Muscle of back (tissue), 11 donors: ENCODE results near the gene METAP2. TPM values are rescaled to one million over a fixed set of nuclear protein-coding genes. Genes with fewer than 3 reads are reported as not detected.
"Not testable (repeated sequence)": the region's sequence is repeated elsewhere in the genome, so short reads cannot be mapped to it uniquely, and the experiment has no call there.

Experiments
- DNase-seq, 3 donors: peaks; one replicate each; pipeline versions ENCODE4 v3.0.0 to v3.0.0-alpha.2; 2013
- polyA plus RNA-seq, 10 donors: library from polyadenylated mRNA; unstranded; fragments of 120-200 nt; gene quantifications; one replicate each; pipeline ENCODE4 v1.2.1, GENCODE V29; 2013; ENCODE audit not compliant: insufficient read length in 10 of 10

METAP2 gene
- polyA plus RNA-seq, 10 donors, result 101 to 136 (median 113) TPM

DNA sequence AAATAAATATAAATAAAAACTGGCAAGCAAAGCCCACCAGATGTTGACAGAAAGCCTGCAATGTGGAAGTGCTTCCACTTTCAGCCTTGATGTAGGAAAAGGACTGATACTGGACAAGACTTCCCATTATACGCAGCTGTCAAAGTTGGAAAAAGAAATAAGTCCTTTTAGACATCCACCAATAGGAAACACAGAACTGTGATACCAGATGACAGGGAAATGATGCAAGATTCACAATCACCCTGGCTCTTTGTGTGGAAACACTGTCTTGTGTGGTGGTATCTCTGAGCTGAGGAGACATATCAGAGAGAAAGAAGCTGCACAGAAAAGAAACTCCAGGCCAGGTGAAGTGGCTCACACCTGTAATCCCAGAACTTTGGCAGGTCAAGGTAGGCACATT is 13.8 kb upstream of the METAP2 start:
- DNase-seq, result no peak

DNA sequence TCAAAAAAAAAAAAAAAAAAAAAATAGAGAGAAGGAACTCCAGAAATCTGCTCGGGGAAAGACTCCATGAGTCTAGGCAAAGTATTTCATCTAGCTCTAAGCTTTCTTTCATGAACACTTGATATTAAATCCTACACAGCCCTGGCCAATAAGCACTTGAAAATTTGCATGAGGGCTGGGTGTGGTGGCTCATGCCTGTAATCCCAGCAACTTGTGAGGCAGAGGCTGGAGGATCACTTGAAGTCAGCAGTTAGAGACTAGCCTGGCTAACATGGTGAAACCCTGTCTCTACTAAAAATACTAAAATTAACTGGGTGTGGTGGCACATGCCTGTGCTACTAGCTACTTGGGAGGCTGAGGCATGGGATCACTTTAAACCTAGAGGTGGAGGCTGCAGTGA is 13.1 kb upstream of the METAP2 start:
- no peak for DNase-seq

DNA sequence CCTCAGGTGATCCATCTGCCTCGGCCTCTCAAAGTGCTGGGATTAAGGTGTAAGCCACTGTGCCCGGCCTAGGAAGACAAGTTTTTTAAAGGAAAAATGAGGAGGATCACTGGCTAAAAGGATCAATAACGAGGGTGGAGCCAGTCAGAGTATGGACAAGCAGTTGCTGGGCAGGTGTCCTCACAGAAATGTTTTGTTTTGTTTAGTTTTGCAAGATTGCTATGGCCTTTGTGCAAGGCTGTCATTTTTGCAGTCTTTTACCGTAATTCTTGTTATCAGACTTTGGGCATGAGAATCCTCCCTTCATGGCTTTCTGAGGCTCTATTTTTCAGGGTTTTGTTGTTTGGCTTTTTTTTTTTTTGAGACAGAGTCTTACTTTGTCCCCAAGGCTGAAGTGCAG is 11.9 kb upstream of the METAP2 start:
- DNase-seq, result no peak

DNA sequence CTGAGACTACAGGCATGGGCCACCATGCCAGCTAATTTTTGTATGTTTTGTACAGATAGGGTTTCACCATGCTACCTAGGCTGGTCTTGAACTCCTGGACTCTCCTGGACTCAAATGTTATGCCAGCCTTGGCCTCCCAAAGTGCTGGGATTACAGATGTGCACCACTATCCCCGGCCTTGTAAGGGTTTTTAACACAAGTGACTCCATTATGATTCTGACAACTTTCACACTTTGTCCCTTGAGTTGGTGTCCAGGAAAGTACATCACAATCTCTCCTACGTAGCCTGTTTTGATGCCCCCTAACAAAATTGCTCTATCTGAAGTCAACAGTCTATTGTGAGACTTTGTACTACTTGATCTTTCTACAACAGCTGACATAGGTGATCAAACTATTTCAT is 11.4 kb upstream of the METAP2 start:
- no peak for DNase-seq

DNA sequence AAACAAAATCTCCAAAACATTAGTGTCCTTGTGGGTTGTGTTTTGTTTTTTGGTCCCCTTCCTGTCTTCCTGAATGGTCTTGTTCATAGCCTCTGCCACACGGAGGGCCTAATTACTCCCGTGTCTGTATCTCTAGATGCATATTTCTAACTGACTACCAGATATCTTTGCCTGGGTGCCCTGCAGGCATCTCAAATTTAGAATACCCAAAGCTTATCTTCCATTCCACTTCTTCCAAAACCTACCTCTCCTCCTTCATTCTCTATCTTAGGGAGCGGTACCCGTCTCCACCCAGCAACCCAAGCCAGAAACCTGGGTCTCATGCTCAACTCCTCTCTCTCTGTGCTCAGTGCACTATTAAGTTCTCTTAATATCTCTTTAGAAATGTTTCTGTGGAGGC is 10.9 kb upstream of the METAP2 start:
- DNase-seq, result no peak

DNA sequence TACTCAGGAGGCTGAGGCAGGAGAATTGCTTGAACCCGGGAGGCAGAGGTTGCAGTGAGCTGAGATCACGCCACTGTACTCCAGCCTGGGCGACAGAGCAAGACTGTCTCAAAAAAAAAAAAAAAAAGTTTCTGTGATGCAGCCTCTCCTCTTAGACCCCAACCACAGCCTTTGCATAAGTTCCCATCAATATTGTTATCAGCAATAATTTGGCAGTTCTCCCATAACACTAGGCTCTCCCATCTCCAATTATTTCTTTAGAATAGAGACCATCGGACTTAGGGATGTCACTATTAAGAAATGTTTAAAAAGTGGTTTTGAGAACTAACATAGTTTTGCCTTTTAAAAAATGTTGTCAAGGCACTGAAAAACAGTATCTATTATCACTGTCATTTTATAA is 10.2 kb upstream of the METAP2 start:
- not testable (repeated sequence) for DNase-seq

DNA sequence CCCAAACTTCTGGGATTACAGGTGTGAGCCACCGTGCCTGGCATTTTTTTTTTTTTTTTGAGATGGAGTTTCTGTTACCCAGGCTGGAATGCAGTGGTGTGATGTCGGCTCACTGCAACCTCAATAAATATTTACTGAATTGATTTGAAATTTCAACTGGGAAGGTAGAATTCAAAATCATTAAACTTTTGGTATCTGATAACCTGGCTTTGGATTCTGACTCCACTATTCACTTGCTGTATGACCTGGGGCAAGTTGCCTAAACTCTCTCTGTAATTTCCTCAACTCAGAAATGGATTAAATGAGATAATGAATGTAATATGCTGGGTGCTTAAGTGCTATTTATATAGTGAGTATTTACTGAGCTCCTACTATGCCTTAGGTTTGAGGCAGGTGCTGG is 8.7 kb upstream of the METAP2 start:
- no peak for DNase-seq

DNA sequence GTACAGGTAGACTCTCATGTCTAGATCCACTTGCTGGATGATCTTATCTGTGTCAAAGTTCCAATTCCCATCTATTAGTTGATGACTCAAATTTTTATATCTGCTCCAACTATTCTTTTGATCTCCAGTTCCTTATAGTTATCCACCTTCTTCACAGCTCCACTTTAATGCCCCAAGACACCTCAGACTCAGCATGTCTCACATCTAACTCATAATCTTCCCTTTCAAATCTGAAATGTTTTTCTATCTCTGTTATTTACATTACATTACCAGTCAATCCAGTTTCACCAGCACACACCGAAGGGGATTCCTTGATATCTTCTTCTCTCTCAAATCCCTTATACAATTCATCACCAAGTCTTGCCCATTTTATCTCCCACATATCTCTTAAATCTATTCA is 3.7 kb upstream of the METAP2 start:
- no peak for DNase-seq

DNA sequence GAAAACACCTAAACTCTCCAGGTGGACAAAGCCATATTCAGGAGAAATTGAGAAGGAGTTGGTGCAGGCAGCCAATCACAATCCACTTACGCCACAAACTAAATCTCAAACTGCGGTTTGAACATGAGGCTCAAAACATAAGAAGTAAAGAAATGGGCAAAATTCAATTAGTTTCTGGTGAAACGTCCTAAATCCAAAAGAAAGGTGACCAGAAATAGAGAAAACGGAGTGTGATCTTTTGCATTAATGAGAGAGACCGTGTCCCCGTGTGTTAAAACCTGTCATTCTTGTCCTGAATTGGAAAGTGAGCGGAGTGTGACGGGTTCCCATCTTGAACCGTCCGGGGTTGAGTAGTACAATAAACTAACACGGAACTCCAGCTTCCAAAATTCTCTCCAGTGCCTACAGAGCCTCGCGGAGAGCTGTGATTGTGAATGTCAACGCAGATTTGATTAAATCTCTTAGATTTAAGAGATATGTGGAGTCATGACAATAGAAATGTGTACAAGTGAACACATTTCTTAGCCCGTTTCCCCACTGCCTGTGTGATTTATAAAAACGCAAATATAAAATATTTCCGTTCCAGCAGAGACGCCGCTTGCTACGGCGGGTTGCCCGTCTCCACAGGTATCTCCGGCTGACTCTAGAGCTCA is 595 bp upstream of the METAP2 start:
- DNase-seq, result peak; percentile 62 to 88 (median 62)

DNA sequence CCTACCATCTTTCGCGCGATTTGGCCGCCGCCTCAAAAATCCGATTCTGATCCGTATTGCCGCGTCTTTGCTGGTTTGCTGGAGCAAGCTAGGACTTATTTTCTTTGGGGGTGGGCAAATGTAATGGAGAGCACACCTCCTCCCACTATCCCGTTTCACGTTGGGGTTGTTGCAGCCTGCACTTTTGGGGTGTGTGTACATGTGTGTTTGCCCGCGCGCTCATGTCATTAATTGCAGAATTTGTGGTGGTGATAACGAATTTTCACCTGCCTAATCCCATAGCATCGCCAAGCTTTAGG is 657 bp downstream of the METAP2 start:
- DNase-seq, result peak in 1 of 3 donors; percentile 10

DNA sequence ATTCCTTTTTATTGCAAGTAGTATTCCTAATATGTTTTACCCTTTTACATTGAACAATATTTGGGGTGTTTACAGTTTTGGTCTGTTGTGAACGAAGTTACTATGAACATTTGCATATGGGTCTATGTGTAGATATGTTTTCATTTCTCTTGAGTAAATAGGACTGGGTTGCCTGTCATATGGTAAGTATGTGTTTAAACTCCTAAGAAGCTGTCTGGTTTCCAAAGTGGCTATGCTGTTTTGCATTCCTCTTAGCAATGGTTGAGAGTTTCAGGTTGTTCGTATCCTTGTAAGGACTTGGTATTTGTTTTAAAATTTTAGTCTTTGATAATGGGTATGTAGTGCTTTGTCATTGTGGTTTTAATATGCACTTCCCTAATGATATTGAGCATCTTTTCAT is 6.3 kb downstream of the METAP2 start:
- DNase-seq, result no peak

DNA sequence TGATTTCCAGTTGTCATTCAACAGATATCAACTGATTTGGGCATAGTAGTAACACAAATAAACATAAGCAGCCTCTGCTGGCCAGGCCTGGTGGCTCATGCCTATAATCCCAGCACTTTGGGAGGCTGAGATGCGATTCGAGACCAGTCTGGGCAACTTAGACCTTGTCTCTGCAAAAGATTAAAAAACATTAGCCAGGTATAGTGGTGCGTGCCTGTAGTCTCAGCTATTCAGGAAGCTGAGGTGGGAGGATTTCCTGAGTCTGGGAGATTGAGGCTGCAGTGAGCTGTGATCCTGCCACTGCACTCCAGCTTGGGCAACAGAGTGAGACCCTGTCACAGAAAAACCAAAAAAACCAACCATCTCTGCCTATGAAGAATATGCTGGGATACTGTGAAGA is 7.1 kb downstream of the METAP2 start:
- DNase-seq, result no peak

DNA sequence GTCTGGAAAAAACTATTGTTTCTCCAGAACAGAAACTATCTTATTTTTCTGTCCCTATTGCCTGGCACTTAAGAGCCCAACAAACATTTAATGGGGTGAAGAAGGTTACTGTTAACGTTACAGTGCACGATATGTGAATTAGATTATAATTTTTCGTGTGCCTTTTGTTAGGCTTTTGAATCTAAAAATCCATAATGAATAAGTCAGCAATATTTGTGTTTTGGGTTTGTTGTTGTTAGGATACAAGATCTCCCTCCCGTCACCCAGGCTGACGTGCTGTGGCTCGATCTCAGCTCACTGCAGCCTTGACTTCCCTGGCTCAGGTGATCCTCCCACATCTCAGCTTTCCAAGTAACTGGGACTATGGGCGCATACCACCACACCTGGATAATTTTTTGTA is 7.9 kb downstream of the METAP2 start:
- DNase-seq, result no peak

DNA sequence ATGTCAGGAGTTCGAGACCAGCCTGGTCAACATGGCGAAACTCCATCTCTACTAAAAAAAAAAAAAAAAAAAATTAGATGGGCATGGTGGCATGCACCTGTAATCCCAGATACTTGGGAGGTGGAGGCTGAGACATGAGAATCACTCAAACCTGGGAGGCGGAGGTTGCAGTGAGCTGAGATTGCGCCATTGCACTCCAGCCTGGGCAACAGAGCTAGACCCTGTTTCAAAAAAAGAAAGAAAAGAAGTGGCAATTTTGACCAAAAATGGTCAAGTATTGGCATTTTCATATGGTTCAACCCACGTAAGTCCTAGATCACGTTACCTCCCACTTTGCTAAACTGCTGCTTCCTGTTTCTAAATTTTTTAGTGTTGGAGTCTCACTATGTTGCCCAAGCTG is 8.6 kb downstream of the METAP2 start:
- DNase-seq, result not testable (repeated sequence)

DNA sequence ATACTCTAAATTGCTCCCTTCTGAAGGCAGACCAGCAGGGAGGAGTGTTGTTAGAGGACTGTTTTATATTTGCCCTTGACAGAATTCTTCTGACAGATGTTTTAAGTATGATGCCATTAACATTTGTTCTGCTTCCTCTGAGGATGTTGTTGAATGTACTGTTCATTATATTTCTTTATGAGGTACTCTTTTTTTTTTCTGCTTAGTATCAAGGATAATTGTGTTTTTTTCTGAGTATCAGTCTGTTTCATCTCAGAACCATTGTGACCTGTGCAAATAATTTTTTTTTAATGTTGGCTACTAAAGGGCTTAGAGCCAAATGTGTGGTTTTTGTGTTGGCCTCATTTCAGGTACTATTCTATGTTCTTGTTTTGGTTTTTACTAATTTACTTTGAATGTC is 10.6 kb downstream of the METAP2 start:
- DNase-seq, result no peak

DNA sequence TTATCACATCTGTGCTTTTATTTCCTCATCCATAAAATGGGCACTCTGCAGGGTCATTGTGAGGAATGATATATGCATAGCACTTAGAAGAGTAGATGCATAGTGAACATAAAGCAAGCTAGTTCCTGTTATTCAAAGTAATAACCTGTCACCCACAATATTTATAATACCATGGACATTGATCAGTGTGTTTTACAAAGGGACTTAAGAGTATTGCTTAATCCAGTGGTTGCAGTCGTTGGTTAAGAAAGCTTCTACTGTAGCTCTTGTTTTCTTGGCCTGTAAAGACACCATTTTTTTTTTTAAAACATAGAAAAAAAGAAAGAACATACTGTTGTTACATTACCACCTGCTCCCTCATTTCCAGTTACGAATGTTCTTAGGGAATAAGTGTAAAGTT is 13.1 kb downstream of the METAP2 start:
- DNase-seq, result no peak

DNA sequence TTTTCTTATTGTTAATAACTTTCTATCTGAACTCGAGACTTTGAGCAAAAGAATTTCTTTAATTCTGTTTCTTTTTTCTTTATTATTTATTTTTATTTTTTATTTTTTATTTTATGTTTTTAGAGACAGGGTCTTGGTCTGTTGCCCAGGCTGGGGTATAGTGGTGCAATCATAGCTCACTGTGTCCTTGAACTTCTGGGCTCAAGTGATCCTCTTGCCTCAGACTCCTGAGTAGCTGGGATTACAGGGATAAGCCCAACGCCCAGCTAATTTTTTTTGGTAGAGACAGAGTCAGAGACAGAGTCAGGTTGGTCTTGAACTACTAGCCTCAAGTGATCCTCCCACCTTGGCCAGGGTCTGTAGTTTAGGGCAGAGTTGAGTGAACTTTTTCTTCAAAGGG is 18.5 kb downstream of the METAP2 start:
- no peak for DNase-seq

DNA sequence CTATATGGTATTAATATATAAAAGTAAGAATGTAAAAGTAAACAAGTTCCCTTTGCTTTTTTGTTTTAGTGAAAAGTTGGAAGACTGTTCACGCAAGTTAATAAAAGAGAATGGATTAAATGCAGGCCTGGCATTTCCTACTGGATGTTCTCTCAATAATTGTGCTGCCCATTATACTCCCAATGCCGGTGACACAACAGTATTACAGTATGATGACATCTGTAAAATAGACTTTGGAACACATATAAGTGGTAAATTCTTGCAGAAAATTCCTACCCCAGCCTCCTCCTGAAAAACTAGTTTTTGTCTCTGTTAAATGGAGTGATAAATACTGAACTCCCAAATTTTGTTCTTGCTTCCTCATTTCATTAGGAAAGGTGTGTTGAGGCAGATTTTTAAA is 20.9 kb downstream of the METAP2 start:
- DNase-seq, result no peak

DNA sequence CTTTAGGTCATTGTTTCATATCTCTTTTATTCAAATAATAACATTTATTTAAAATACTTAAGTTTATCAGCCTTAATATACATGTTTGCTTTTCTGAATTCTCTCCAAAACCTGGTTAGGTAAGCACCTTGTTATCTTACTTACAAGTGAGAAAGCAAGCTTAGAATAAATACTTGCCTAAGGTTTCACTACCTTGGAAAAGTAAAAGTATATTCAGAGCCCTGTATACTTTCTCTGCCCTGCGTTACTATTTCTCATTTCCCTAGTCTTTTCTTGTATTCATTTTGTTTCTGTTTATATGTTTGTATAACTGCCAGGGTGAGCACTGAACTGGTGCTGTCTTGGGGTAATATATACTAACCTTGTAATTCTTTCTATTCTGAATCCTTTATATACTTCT is 21.5 kb downstream of the METAP2 start:
- DNase-seq, result no peak

DNA sequence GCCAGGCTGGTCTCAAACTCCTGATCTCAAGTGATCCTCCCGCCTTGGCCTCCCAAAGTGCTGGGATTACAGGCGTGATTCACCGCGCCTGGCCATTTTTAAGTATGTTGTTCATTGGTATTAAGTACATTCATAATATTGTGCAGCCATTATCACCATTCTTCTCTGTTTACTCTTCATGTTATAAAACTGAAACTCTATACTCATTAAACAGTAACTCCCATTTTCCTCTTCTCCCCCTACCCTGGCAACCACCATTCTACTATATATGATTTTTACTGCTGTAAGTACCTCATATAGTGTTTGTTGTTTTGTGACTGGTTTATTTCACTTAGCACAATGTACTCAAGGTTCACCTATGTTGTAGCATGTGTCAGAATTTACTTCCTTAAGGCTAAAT is 23.1 kb downstream of the METAP2 start:
- no peak for DNase-seq

DNA sequence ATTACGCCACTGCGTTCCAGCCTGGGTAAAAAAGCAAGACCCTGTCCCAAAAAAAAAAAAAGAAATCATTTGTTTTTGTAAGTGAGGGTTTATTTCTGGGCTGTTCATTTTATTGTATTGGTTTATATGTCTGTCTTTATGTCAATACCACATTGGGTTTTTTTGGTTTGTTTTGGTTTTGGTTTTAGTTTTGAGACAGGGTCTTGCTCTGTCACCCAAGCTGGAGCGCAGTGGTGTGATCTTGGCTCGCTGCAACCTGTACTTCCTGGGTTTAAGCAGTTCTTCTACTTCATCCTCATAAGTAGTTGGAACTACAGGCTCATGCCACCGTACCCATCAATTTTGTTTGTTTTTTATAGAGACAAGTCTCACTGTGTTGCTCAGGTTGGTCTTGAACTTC is 25.0 kb downstream of the METAP2 start:
- no peak for DNase-seq

DNA sequence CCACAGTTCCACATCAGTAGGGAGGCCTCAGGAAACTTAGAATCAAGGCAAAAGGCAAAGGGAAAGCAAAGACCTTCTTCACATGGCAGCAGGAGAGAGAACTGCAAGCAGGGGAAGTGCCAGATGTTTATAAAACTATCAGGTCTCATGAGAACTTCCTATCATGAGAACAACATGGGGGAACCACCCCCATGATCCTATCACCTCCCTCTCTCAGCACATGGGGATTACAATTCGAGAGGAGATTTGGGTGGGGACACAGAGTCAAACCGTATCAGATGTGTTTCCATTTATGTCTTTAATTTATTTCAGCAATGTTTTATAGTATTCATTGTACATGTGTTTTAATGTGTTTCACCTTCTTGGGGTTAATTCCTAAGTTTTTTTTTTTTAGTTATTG is 25.8 kb downstream of the METAP2 start:
- no peak for DNase-seq

DNA sequence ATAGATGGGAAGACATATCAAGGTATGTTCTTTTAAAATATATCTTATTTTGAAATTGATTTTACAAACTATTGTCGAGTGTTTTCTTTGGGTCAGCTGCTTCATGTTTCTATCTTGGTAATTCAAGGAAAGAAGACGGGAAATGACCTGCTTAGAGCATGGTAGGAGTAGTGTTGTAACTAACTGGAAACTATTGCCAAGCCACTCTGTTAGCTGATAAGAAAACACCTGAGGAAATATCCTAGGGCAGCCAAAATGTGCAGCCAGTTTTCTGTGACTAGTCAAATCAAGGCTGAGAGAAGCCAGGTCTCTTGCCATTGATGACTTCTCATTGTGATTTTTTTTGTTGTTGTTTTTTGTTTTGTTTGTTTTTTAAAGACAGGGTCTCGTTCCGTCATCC is 30.2 kb downstream of the METAP2 start:
- DNase-seq, result no peak

DNA sequence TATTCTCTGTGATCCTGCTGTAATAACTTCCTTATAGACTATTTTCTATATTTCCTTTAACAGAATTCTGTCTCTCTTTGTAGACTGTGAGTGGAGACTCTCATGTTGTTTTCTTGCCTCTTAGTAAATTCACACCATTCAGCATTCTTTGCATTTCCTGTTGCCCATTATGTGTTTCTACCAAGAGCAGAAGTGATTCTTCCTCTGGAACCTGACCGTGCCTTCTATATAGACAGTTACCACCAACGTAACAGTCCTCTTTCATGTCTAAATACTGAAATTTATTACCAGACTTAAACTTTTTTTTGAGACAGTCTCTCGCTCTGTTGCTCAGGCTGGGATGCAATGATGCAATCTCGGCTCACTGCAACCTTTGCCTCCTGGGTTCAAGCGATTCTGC is 31.1 kb downstream of the METAP2 start:
- DNase-seq, result no peak
